Kidney capillary endothelial cell (primary cell): ENCODE results near the gene SUN5.
A peak's percentile ranks its signal among the peaks of the same experiment; 100 is the strongest.
"Not testable (repeated sequence)": the region's sequence is repeated elsewhere in the genome, so short reads cannot be mapped to it uniquely, and the experiment has no call there.

Experiments used
- DNase-seq: peaks from one replicate; pipeline ENCODE4 v3.0.0-alpha.2; 2018; ENCODE audit warnings: low spot score

Gene SUN5

GRCh38 chr20:32977281-32978008 lies 26.8 kb downstream of the SUN5 start:
- DNase-seq: no peak

- no peak for DNase-seq
Measured at GRCh38 chr20:32976746-32977145, 27.5 kb downstream of the SUN5 start.

GRCh38 chr20:32975698-32976674 lies 28.2 kb downstream of the SUN5 start:
- DNase-seq: no peak

- DNase-seq: not testable (repeated sequence)
Measured at GRCh38 chr20:32975121-32975520, 29.1 kb downstream of the SUN5 start.

GRCh38 chr20:32974204-32975064 lies 29.8 kb downstream of the SUN5 start:
- not testable (repeated sequence) for DNase-seq

GRCh38 chr20:32973077-32973717 lies 31.0 kb downstream of the SUN5 start:
- no peak for DNase-seq

GRCh38 chr20:32972181-32973076 lies 31.8 kb downstream of the SUN5 start:
- peak; percentile 57 for DNase-seq

GRCh38 chr20:32971703-32972161 lies 32.5 kb downstream of the SUN5 start:
- no peak for DNase-seq

GRCh38 chr20:32970973-32971300 lies 33.3 kb downstream of the SUN5 start:
- DNase-seq: no peak

GRCh38 chr20:32970115-32970972 lies 33.9 kb downstream of the SUN5 start:
- DNase-seq: no peak

- DNase-seq: no peak
Measured at GRCh38 chr20:32969356-32970114, 34.7 kb downstream of the SUN5 start.

GRCh38 chr20:32968478-32969241 lies 35.6 kb downstream of the SUN5 start:
- DNase-seq: no peak

- DNase-seq: no peak
Measured at GRCh38 chr20:32967961-32968457, 36.2 kb downstream of the SUN5 start.

- no peak for DNase-seq
Measured at GRCh38 chr20:32966881-32967781, 37.1 kb downstream of the SUN5 start.

GRCh38 chr20:32966382-32966781 lies 37.9 kb downstream of the SUN5 start:
- no peak for DNase-seq

- DNase-seq: no peak
Measured at GRCh38 chr20:32965581-32966373, 38.5 kb downstream of the SUN5 start.
